ENCODE data around the gene RPL34. TPM values are rescaled to one million over a fixed set of nuclear protein-coding genes. Genes with fewer than 3 reads are reported as not detected.

Gene RPL34
- total RNA-seq, 2 experiments from 2014 or later, result 1,024 to 1,097 TPM

DNA sequence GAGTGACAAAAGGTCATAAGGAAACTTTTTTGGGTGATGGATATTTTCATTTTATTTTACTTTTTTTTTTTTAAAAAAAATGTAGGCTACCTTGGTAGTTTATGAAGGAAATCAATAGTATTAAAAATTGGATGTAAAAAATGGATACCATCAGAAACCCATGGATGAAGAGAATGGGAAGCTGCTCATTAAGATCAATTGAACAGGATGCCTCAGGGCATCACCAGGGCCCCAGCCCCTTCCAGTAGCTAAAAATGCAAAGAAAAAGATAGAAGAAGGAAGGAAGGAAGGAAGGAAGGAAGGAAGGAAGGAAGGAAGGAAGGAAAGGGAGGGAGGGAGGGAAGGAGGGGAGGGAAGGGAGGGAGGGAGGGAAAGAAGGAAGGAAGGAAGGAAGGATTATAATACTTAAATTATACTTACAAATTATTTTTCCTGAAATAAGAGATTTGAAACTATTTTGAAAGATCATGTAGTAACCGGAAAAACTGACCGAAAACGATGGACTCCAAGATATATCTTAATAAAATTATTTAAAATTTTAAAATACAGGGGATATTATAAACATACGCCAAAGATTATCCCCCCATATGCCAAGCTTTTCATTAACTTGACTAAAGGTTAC is 54.1 kb downstream of the RPL34 start:
- POLR2A ChIA-PET, result no interaction called here
- CTCF ChIA-PET, result interaction anchor here (0.9 kb wide), 1 partner anchor 25 kb away, joined by 3 read pairs; the partner anchor contains the start of gene OSTC
- H3K27ac Mint-ChIP-seq, result no peak overlapping the region

More for the DNA sequence above, 54.1 kb downstream of the RPL34 start:
- no peaks in the 10 kb centered on the region for H3K27me3 Mint-ChIP-seq (ENCODE audit: low read depth)
- no peak overlapping the region for H3K4me3 Mint-ChIP-seq
- DNase-seq (no peak), ATAC-seq (no peak)
- peaks cover 19% of the 10 kb centered on the region for H3K36me3 Mint-ChIP-seq (ENCODE audit: low read depth)
- H3K4me1 Mint-ChIP-seq (ENCODE audit: low read depth), result no peaks in the 10 kb centered on the region
- H3K9me3 Mint-ChIP-seq (ENCODE audit: insufficient read depth), result no peaks in the 10 kb centered on the region

Other genes starting within 250 kb of the RPL34 start
- gene OSTC, start 30.0 kb downstream of the RPL34 start, total RNA-seq, result 10 to 100 TPM; 72.1 to 81.6 TPM
- not detected for gene ETNPPL, start 142.5 kb downstream of the RPL34 start, total RNA-seq

All from activated CD8-positive, alpha-beta T cell treated with anti-CD3 and anti-CD28 coated beads, Interleukin-2, amount 10 ng/mL, durations not matched to agents 7 days and 5 days (primary cell).